Fibroblast of the aortic adventitia (primary cell): Measurements from ENCODE around the gene CACNA2D3. TPM values are rescaled to one million over a fixed set of nuclear protein-coding genes. Genes with fewer than 3 reads are reported as not detected.

ENCODE experiments used
- DNase-seq: peaks from one replicate; pipeline ENCODE4 v3.0.0-alpha.2; 2010; ENCODE audit warnings: low read depth
- H3K4me3 ChIP-seq: 2 replicates; pipeline ENCODE4 v1.5.1; 2011; ENCODE audit warnings: low read depth, mild to moderate bottlenecking, control low read depth, low read length, moderate library complexity
- CTCF ChIP-seq: IDR thresholded peaks from 2 replicates; pipeline ENCODE4 v1.5.1; 2011; ENCODE audit warnings: mild to moderate bottlenecking, low read length, control low read depth, inconsistent platforms; ENCODE audit not compliant: insufficient read depth
- total RNA-seq: library from RNA; depleted of rRNA; stranded (reverse); fragments of >200 nt; gene quantifications from 2 replicates; pipeline ENCODE4 v1.2.3, GENCODE V29; 2012; ENCODE audit warnings: low replicate concordance

The CACNA2D3 gene
- total RNA-seq, 1 donor, result 0.45 TPM

GRCh38 chr3:54857343-54857742 lies 735.0 kb downstream of the CACNA2D3 start:
- no peak overlapping the region for H3K4me3 ChIP-seq
- no peak for DNase-seq
- TF ChIP-seq CTCF, result no peak

- peak; percentile 8 for DNase-seq
- no peak overlapping the region for H3K4me3 ChIP-seq
- no peak for TF ChIP-seq CTCF
These were observed 735.9 kb downstream of the CACNA2D3 start for GRCh38 chr3:54858093-54858785.

- H3K4me3 ChIP-seq, result no peak overlapping the region
- peak; percentile 66 for DNase-seq
- no peak for TF ChIP-seq CTCF
These were observed 736.8 kb downstream of the CACNA2D3 start for GRCh38 chr3:54859184-54859583.

- no peak for TF ChIP-seq CTCF
- no peak overlapping the region for H3K4me3 ChIP-seq
- peak; percentile 48 for DNase-seq
These were observed 739.1 kb downstream of the CACNA2D3 start for GRCh38 chr3:54861248-54862067.

GRCh38 chr3:54862526-54862925 lies 740.2 kb downstream of the CACNA2D3 start:
- no peak for TF ChIP-seq CTCF
- DNase-seq, result no peak
- no peak overlapping the region for H3K4me3 ChIP-seq

- DNase-seq, result peak; percentile 21
These were observed 741.0 kb downstream of the CACNA2D3 start for GRCh38 chr3:54863366-54863765.

More at GRCh38 chr3:54863366-54863765, 741.0 kb downstream of the CACNA2D3 start:
- TF ChIP-seq CTCF, result no peak
- H3K4me3 ChIP-seq, result no peak overlapping the region
